Lower lobe of right lung (tissue), 2 donors: ENCODE measurements around the gene ABCA7. TPM values are rescaled to one million over a fixed set of nuclear protein-coding genes. Genes with fewer than 3 reads are reported as not detected.

Experiments
- ATAC-seq, 2 donors: fragments of 200-7000 bp; cut with Tn5 transposase; one replicate each; pipeline ENCODE4 v1.9.1; 2020 to 2022; ENCODE audit warnings: mild to moderate bottlenecking in 2 of 2, moderate library complexity in 2 of 2
- DNase-seq: peaks from one replicate; pipeline ENCODE4 v3.0.0-alpha.2; 2020
- H3K27ac ChIP-seq: fragments of 200-600 bp; one replicate; pipeline ENCODE4 v1.8.0; 2022
- H3K27me3 ChIP-seq: fragments of 200-600 bp; one replicate; pipeline ENCODE4 v1.8.0; 2022; ENCODE audit warnings: low read depth
- H3K36me3 ChIP-seq: fragments of 200-600 bp; one replicate; pipeline ENCODE4 v1.8.0; 2022; ENCODE audit warnings: mild to moderate bottlenecking
- H3K4me1 ChIP-seq: fragments of 200-600 bp; one replicate; pipeline ENCODE4 v1.8.0; 2022
- H3K4me3 ChIP-seq: fragments of 200-600 bp; one replicate; pipeline ENCODE4 v1.8.0; 2022; ENCODE audit warnings: mild to moderate bottlenecking
- H3K9me3 ChIP-seq: fragments of 200-600 bp; one replicate; pipeline ENCODE4 v1.8.0; 2022
- CTCF ChIP-seq: fragments of 200-600 bp; IDR thresholded peaks from one replicate; pipeline ENCODE4 v1.8.0; 2022; ENCODE audit warnings: antibody characterized with exemption, mild to moderate bottlenecking
- intact Hi-C: fragments of 100-400 bp; cut with DNase I; formaldehyde crosslinking; loops from one replicate; pipeline ENCODE4 v1.11.0; 2022
- total RNA-seq: library from RNA; stranded (reverse); fragmentation: NEBNext Ultra II Directional; extraction: Animal tissue kit (Norgen Biotek cat#: 25700); gene quantifications from one replicate; pipeline ENCODE4 v1.2.1, GENCODE V29; 2021
- donor health status: DM: no; HTN: yes; CAD: no; lungs with severe emphysema.

Gene ABCA7
- total RNA-seq, 1 donor from 2014 or later: 53.3 TPM

DNA sequence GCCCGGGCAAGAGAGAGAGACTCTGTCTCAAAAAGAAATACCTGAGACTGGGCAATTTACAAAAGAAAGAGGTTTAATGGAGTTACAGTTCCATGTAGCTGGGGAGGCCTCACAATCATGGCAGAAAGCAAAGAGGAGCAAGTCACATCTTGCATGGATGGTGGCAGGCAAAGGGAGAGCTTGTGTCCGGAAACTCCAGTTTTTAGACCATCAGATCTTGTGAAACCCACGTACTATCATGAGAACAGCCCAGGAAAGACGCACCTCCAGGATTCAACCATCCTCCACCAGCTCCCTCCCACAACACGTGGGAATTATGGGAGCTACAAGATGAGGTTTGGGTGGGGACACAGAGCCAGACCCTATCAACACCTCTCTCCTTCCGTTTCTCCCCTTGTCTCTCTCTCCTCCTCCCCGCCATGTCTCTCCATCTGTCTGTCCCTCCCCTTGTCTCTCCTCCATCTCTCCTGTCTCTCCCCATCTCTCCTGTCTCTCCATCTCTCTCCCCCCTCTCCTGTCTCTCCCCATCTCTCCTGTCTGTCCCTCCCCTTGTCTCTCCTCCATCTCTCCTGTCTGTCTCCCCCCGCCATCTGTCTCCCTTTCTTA is 45.2 kb downstream of the ABCA7 start:
- peaks cover 37% of the 10 kb centered on the region for H3K4me1 ChIP-seq
- no peak for TF ChIP-seq CTCF
- no peaks in the 10 kb centered on the region for H3K9me3 ChIP-seq
- no peak overlapping the region for H3K4me3 ChIP-seq
- intact Hi-C loops: no loop called here
- H3K27me3 ChIP-seq: no peaks in the 10 kb centered on the region
- ATAC-seq (no peak), DNase-seq (no peak)
- H3K36me3 ChIP-seq: peaks cover 89% of the 10 kb centered on the region
- no peak overlapping the region for H3K27ac ChIP-seq

- intact Hi-C loops: no loop called here
- no peak for TF ChIP-seq CTCF
- Histone ChIP-seq H3K36me3 (peaks cover 89% of the 10 kb centered on the region), H3K27ac (no peak overlapping the region), H3K4me3 (no peak overlapping the region), H3K4me1 (peaks cover 38% of the 10 kb centered on the region), H3K9me3 (no peaks in the 10 kb centered on the region), H3K27me3 (no peaks in the 10 kb centered on the region)
- ATAC-seq (no peak), DNase-seq (no peak)
Observed at GRCh38 chr19:1085676-1086442, 46.0 kb downstream of the ABCA7 start.

- ATAC-seq: no peak
- intact Hi-C loops: no loop called here
- Histone ChIP-seq H3K4me3 (no peak overlapping the region), H3K4me1 (peaks cover 34% of the 10 kb centered on the region), H3K36me3 (peaks cover 89% of the 10 kb centered on the region), H3K27me3 (no peaks in the 10 kb centered on the region), H3K9me3 (no peaks in the 10 kb centered on the region), H3K27ac (no peak overlapping the region)
- TF ChIP-seq CTCF: no peak
- no peak for DNase-seq
Observed at GRCh38 chr19:1086613-1087012, 46.7 kb downstream of the ABCA7 start.

GRCh38 chr19:1087813-1088415 is 48.0 kb downstream of the ABCA7 start:
- no peak overlapping the region for H3K4me3 ChIP-seq
- no peaks in the 10 kb centered on the region for H3K27me3 ChIP-seq
- intact Hi-C loops: no loop called here
- DNase-seq (peak; percentile 84), ATAC-seq (peak; percentile 50 to 63)
- peaks cover 28% of the 10 kb centered on the region for H3K4me1 ChIP-seq
- TF ChIP-seq CTCF: no peak
- H3K36me3 ChIP-seq: peaks cover 96% of the 10 kb centered on the region
- H3K9me3 ChIP-seq: no peaks in the 10 kb centered on the region
- H3K27ac ChIP-seq: peak overlapping the region; percentile 74

DNA sequence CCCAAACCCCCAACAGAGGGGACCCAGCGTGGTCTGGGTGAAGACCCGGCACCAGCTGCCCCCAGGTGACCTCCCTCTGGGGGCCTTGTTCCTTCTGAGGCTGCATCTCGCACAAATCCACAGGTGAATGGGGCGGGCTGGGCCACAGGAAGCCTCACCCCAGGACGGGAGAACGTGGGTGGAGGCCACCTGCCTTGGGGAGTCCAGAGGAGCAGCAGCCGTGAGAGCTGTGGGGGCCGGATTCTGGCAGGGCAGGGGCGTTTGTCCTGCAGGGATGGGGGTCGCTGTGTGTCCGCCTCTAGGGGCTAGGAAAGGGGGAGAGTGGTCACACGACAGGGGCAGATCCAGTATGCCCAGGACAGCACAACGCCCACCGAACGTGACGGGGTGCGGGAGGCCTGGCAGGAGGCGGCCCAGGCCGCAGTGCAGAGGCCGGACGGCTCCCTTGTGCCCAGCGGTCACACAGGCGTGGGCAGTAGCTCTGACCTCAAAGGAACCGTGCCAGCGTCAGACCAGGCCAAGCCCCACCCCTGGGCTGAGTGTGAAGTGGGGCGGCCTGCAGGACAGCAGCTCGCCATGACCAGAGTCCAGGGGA is 48.6 kb downstream of the ABCA7 start:
- peaks cover 96% of the 10 kb centered on the region for H3K36me3 ChIP-seq
- TF ChIP-seq CTCF: no peak
- no peaks in the 10 kb centered on the region for H3K9me3 ChIP-seq
- peaks cover 31% of the 10 kb centered on the region for H3K4me1 ChIP-seq
- H3K27ac ChIP-seq: peak overlapping the region; percentile 74
- intact Hi-C loops: no loop called here
- H3K27me3 ChIP-seq: no peaks in the 10 kb centered on the region
- no peak for DNase-seq
- no peak overlapping the region for H3K4me3 ChIP-seq
- ATAC-seq: peak; percentile 46 to 72
